ENCODE results near the gene DENND5A.
"Not testable (repeated sequence)": the region's sequence is repeated elsewhere in the genome, so short reads cannot be mapped to it uniquely, and the experiment has no call there.

DNA sequence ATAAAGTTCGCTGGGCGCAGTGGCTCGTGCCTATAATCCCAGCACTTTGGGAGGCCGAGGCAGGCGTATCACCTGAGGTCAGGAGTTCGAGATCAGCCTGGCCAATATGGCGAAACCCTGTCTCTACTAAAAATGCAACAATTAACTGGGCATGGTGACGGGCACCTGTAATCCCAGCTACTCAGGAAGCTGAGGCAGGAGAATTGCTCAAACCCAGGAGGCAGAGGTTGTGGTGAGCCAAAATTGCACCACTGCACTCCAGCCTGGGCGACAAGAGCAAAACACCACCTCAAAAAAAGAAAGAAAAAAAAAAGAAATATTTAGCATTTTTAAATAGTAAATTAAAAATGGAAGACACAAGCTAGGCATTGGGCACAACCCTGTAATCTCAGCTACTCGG, 28.9 kb downstream of the DENND5A start:
- not testable (repeated sequence) for TF ChIP-seq POLR2A (IDR thresholded peaks at IDR 0.05)
- TF ChIP-seq, protein P1, sequence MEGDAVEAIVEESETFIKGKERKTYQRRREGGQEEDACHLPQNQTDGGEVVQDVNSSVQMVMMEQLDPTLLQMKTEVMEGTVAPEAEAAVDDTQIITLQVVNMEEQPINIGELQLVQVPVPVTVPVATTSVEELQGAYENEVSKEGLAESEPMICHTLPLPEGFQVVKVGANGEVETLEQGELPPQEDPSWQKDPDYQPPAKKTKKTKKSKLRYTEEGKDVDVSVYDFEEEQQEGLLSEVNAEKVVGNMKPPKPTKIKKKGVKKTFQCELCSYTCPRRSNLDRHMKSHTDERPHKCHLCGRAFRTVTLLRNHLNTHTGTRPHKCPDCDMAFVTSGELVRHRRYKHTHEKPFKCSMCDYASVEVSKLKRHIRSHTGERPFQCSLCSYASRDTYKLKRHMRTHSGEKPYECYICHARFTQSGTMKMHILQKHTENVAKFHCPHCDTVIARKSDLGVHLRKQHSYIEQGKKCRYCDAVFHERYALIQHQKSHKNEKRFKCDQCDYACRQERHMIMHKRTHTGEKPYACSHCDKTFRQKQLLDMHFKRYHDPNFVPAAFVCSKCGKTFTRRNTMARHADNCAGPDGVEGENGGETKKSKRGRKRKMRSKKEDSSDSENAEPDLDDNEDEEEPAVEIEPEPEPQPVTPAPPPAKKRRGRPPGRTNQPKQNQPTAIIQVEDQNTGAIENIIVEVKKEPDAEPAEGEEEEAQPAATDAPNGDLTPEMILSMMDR (IDR thresholded peaks at IDR 0.05), result not testable (repeated sequence)

All from body of pancreas (tissue), 4 donors.